GM12878 (cell line): Measurements from ENCODE around the gene CPEB3.

Experiments used
- EZH2 ChIP-seq: IDR thresholded peaks from 2 replicates; pipeline ENCODE4 v1.6.1; 2012; ENCODE audit warnings: low read depth, mild to moderate bottlenecking, control low read depth, inconsistent platforms, low read length, borderline replicate concordance; ENCODE audit not compliant: control insufficient read depth
- MYC ChIP-seq: IDR thresholded peaks from 2 replicates; pipeline ENCODE4 v1.6.1; 2011; ENCODE audit warnings: mild to moderate bottlenecking, low read length, moderate library complexity, inconsistent platforms; ENCODE audit not compliant: insufficient read depth, insufficient replicate concordance, insufficient read length, severe bottlenecking

GRCh38 chr10:92248566-92248965 is 42.3 kb downstream of the CPEB3 start:
- no peak for TF ChIP-seq MYC
- no peak for TF ChIP-seq EZH2
